Measurements from ENCODE around the gene ZBTB2. TPM values are rescaled to one million over a fixed set of nuclear protein-coding genes. Genes with fewer than 3 reads are reported as not detected.

ZBTB2 gene
- total and polyA plus RNA-seq, 2 donors (not counting 3 experiments of a cell fraction or from before 2014, with no cell fraction given) = 11.8 to 13.1 TPM

DNA sequence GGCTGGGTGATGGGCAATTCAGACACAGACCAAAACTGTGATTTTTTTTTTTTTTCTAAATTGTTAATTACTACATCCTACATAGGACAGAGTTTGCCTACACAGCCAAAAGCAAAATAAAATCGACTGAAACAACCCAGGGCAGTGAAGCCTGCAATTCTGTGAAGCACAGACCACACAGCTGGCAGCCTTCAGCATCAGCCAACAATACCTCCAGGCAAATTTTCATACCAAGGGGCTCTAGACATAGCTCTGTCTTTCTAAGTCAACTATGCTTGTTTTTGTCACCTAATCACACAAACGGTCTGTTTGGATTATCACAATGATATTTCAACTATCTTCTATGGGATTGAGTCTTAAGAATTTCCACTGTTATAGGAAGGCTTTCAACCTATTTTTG lies 43.0 kb upstream of the ZBTB2 start:
- Histone ChIP-seq H4K20me1 (replicated peaks; ENCODE audit: control insufficient read depth, extremely low read depth, insufficient read depth, low read length) (no peaks in the 10 kb centered on the region), H3K9me3 (replicated peaks; ENCODE audit: control insufficient read depth, insufficient read depth, low read length) (no peaks in the 10 kb centered on the region), H3K27ac (ENCODE audit: insufficient read depth, low read depth, low read length) (no peak overlapping the region), H3K9me1 (replicated peaks; ENCODE audit: control insufficient read depth, extremely low read depth, insufficient read depth, low read length) (no peaks in the 10 kb centered on the region), H3K4me2 (ENCODE audit: insufficient read depth, low read length) (no peak overlapping the region), H3K9ac (replicated peaks; ENCODE audit: extremely low read depth, insufficient read depth, low read length) (no peak overlapping the region), H3K4me3 (replicated peaks in 1 of 3; ENCODE audit: insufficient read depth in 1 of 3, low read depth in 1 of 3, low read length in 3 of 3) (no peak overlapping the region), H3K27me3 (ENCODE audit: control insufficient read depth in 2 of 2, insufficient read depth in 2 of 2, low read length in 2 of 2) (no peaks in the 10 kb centered on the region), H2AFZ (ENCODE audit: low read depth, low read length) (no peak overlapping the region), H3K79me2 (ENCODE audit: control insufficient read depth, insufficient read depth, low read length) (peaks cover 5% of the 10 kb centered on the region), H3K4me1 (ENCODE audit: control insufficient read depth, extremely low read depth, insufficient read depth, low read length) (peaks cover 8% of the 10 kb centered on the region), H3K36me3 (ENCODE audit: control insufficient read depth in 2 of 2, extremely low read depth in 1 of 2, insufficient read depth in 2 of 2, low read length in 2 of 2) (peaks cover 0 to 4% of the 10 kb centered on the region in 2 experiments)
- BruUV-seq (replicated peaks) = no TSS peak
- intact Hi-C loops (cut with micrococcal nuclease) (no loop called here), dilution Hi-C loops (cut with MboI; ENCODE audit: extremely low pct_ligation_motif_present, low sequenced_read_pairs) (no loop called here)
- DNase-seq (ENCODE audit: low read depth, low spot score) = no peak
- ChIA-PET CTCF (no interaction called here), POLR2A (no interaction called here)
- no peak for FAIRE-seq
- no peak for TF ChIP-seq EZH2 (IDR thresholded peaks at IDR 0.05; ENCODE audit: borderline replicate concordance, low read depth, low read length, severe bottlenecking)
- TF ChIP-seq JUN (IDR thresholded peaks at IDR 0.05; ENCODE audit: borderline replicate concordance, insufficient read depth, insufficient read length, low read depth) = no peak
- TF ChIP-seq, protein P1, sequence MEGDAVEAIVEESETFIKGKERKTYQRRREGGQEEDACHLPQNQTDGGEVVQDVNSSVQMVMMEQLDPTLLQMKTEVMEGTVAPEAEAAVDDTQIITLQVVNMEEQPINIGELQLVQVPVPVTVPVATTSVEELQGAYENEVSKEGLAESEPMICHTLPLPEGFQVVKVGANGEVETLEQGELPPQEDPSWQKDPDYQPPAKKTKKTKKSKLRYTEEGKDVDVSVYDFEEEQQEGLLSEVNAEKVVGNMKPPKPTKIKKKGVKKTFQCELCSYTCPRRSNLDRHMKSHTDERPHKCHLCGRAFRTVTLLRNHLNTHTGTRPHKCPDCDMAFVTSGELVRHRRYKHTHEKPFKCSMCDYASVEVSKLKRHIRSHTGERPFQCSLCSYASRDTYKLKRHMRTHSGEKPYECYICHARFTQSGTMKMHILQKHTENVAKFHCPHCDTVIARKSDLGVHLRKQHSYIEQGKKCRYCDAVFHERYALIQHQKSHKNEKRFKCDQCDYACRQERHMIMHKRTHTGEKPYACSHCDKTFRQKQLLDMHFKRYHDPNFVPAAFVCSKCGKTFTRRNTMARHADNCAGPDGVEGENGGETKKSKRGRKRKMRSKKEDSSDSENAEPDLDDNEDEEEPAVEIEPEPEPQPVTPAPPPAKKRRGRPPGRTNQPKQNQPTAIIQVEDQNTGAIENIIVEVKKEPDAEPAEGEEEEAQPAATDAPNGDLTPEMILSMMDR (IDR thresholded peaks at IDR 0.05; ENCODE audit: extremely low read depth in 1 of 2, insufficient read depth in 1 of 2, low read depth in 1 of 2, low read length in 2 of 2) = no peak
- no peak for TF ChIP-seq FOS (IDR thresholded peaks at IDR 0.05; ENCODE audit: borderline replicate concordance, insufficient read depth, low read length)
- no peak for TF ChIP-seq POLR2AphosphoS5 (IDR thresholded peaks at IDR 0.05; ENCODE audit: insufficient read depth, low read depth, low read length)
- TF ChIP-seq, protein P2, sequence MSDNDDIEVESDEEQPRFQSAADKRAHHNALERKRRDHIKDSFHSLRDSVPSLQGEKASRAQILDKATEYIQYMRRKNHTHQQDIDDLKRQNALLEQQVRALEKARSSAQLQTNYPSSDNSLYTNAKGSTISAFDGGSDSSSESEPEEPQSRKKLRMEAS (IDR thresholded peaks at IDR 0.05; ENCODE audit: insufficient read depth, insufficient read length) = no peak
- TF ChIP-seq MYC (IDR thresholded peaks at IDR 0.05; ENCODE audit: low read depth, low read length) = no peak
- TF ChIP-seq POLR2A (IDR thresholded peaks at IDR 0.05; ENCODE audit: low read depth, low read length) = no peak
- no peak for TF ChIP-seq GATA2 (IDR thresholded peaks at IDR 0.05; ENCODE audit: insufficient read depth, insufficient read length, low read depth, low read length)
